Lower leg skin (tissue), 3 donors: ENCODE measurements around the gene SERPINC1.

ENCODE experiments used
- POLR2A ChIP-seq, 2 donors: fragments of 450-650 bp; IDR thresholded peaks; one replicate each; pipeline ENCODE4 v1.6.1; 2016 to 2017; ENCODE audit warnings: antibody characterized with exemption in 2 of 2, mild to moderate bottlenecking in 1 of 2, moderate library complexity in 1 of 2
- TF ChIP-seq, protein P1 (sequence below), 3 donors: fragments of 450-650 bp; IDR thresholded peaks; one replicate each; pipeline ENCODE4 v1.5.1; 2016; ENCODE audit warnings: antibody characterized with exemption in 3 of 3, mild to moderate bottlenecking in 3 of 3, moderate library complexity in 2 of 3

DNA sequence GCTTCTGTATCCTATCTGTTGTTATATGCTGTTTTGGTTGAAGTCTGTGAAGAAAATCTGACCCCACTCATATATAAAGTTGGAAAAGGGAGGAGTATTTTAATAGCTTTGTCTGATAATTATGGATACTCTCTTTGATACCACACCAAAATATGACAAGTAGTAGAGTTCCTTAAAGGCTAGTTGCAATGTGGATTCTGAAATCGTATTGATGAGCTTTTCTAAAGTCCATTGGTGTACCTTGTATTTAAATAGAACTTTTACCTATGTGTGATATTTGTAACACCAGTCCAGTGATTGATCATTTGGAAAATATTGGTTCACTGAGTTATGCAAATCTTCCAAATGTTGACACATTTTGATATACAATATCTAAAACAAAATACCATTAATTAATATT is 57.1 kb downstream of the SERPINC1 start:
- TF ChIP-seq, protein P1, sequence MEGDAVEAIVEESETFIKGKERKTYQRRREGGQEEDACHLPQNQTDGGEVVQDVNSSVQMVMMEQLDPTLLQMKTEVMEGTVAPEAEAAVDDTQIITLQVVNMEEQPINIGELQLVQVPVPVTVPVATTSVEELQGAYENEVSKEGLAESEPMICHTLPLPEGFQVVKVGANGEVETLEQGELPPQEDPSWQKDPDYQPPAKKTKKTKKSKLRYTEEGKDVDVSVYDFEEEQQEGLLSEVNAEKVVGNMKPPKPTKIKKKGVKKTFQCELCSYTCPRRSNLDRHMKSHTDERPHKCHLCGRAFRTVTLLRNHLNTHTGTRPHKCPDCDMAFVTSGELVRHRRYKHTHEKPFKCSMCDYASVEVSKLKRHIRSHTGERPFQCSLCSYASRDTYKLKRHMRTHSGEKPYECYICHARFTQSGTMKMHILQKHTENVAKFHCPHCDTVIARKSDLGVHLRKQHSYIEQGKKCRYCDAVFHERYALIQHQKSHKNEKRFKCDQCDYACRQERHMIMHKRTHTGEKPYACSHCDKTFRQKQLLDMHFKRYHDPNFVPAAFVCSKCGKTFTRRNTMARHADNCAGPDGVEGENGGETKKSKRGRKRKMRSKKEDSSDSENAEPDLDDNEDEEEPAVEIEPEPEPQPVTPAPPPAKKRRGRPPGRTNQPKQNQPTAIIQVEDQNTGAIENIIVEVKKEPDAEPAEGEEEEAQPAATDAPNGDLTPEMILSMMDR (IDR thresholded peaks at IDR 0.05) = no peak
- TF ChIP-seq POLR2A (IDR thresholded peaks at IDR 0.05) = no peak
